Measurements from ENCODE around the gene SBNO2.

DNA sequence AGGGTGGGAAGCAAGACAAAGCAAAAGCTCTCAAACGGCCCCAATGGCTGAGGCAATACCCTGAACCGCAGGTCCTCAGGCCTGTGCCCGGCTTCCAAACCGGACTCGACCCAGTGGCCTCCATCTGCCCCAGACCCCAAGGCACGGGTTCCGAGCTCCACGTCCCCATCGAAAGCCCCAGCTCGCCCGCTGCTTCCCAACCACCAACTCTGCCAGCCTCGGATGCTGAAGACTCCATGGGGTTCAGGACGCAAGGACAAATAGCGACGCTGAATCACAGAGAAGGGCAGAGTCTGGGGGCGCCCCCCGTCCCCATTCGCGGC is 79.5 kb downstream of the SBNO2 start:
- TF ChIP-seq, protein P1, sequence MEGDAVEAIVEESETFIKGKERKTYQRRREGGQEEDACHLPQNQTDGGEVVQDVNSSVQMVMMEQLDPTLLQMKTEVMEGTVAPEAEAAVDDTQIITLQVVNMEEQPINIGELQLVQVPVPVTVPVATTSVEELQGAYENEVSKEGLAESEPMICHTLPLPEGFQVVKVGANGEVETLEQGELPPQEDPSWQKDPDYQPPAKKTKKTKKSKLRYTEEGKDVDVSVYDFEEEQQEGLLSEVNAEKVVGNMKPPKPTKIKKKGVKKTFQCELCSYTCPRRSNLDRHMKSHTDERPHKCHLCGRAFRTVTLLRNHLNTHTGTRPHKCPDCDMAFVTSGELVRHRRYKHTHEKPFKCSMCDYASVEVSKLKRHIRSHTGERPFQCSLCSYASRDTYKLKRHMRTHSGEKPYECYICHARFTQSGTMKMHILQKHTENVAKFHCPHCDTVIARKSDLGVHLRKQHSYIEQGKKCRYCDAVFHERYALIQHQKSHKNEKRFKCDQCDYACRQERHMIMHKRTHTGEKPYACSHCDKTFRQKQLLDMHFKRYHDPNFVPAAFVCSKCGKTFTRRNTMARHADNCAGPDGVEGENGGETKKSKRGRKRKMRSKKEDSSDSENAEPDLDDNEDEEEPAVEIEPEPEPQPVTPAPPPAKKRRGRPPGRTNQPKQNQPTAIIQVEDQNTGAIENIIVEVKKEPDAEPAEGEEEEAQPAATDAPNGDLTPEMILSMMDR (IDR thresholded peaks at IDR 0.05): no peak
- no peak for TF ChIP-seq EZH2 (IDR thresholded peaks at IDR 0.05; ENCODE audit: borderline replicate concordance, insufficient read depth, low read depth, low read length, poor library complexity, severe bottlenecking)
